ENCODE results near the gene OCA2.

GRCh38 chr15:27730868-27731267 lies 368.2 kb downstream of the OCA2 start:
- TF ChIP-seq EZH2 (IDR thresholded peaks at IDR 0.05; ENCODE audit: insufficient read depth, poor library complexity, severe bottlenecking) = no peak
- no peak for TF ChIP-seq EZH2phosphoT487 (IDR thresholded peaks at IDR 0.05; ENCODE audit: insufficient read depth, low read depth)

Data from GM23248 (cell line).